IPS-NIHi7 (cell line): ENCODE measurements around the gene NSF.

Source experiments
- DNase-seq: peaks from one replicate; pipeline ENCODE4 v3.0.0; 2012; ENCODE audit warnings: mixed read lengths; ENCODE audit errors: extremely low spot score

NSF gene

DNA sequence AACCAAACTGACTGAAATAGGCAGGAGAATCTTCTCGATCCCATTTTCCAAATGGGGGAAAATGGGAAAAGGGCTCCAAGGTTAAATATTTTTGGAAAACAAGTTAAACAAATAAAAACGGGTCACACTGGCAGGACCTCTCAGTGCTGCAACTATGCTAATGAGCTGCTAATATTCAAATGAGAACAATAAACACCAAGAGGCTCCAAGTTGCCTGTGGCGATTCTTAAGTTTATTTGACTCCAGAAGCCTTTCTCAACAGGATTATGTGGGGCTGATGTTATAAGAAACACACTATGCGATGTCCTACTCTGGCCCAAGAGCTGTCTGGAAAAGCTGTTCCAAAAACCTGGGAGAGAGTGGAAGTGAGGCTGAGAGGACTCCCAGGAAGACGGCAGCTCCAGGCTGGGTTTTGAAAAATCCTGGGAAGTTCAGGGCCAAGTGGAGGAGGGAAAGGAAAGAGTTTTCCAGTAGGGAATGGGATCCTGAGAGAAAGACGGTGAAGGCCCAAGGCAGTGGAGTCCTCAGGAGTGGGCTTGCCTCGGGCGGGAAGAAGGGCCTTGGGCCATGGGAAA, 206.6 kb downstream of the NSF start:
- no peak for DNase-seq

DNA sequence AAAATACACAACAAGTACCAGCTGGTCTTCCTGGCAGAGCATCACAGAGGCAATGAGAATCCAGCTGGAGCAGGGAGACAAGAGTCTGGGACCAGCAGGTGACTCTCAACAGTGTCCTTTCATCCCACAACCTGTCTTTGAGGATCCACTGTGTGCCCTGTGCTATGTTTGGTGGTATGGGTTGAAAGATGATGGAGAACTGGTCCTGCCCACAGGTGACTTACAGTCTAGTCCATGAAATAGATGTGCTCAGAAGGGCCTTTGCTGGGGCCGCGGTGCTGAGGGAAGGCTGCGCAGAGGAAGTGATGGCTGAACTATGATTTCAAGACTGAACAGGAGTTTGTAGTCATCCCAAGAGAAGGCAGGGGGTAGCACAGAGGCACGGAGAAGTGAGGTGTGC, 210.1 kb downstream of the NSF start:
- no peak for DNase-seq

DNA sequence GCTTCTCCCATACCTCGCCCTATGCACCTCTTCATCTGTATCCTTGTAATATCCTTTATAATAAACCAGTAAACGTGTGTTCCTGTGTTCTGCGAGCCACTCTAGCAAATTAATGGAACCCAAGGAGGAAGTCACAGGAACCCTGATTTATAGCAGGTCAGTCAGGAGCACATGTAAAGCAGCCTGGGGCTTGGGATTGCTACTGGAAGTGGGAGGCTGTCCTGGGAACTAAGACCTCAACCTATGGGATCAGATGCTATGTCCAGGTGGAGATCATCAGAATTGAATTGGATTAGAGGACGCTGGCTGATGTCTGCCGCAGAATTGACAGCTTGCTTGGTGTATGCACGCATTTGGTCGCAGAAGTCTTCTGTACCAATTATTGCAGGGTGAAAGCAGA, 212.3 kb downstream of the NSF start:
- DNase-seq, result no peak

DNA sequence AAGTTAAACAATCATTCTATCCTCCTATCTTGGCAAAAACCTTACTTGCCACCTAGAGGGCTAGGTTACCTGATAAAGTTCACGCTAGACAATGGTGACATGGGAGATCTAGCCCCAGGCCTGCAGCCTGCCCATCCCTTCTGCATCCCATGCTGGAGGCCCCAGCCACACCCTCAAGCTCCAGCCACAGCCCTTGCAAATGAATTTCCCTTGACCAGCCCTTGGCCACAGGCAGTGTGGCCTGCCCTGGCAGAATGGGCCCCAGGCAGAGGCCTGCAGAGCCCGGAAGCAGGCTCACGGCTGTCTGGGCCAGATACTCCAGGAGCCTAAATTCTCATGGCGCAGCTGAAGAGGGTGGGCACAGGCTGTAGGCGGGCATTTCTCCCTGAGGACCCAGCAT, 213.1 kb downstream of the NSF start:
- DNase-seq, result no peak

DNA sequence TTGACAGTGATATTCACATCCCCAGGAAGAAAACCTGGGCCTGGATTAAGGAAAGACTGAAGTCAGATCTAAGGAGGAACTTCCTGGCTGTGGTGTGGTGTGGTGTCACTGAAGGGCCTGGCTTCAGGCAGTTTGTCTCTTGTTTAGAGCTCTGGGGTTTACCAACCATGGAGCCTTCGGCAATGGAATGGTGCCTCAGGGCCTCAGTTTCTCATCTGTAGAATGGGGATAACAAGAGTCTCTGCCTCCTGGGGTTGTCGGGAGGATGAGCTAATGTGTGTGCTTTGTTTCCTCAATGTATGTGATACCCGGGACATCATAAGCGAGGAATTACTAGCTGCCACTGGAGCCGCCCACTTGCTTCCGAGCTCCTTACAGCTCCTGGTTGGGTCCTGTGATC, 215.3 kb downstream of the NSF start:
- DNase-seq, result no peak
